GM12878 (cell line): Measurements from ENCODE around the gene USP11. TPM values are rescaled to one million over a fixed set of nuclear protein-coding genes. Genes with fewer than 3 reads are reported as not detected.

Experiments
- ATAC-seq: fragments of 200-7000 bp; cut with Tn5 transposase; 3 replicates; pipeline ENCODE4 v1.9.1; 2020; ENCODE audit warnings: mild to moderate bottlenecking, moderate library complexity
- BruUV-seq: library from RNA; stranded (reverse); fragments of 400-500 nt; replicated peaks from 2 replicates; lab custom pipeline; 2021; lab: Mats Ljungman, UMichigan
- CTCF ChIA-PET: fragments of 300-600 bp; sonication (Branson Sonifier 250); formaldehyde crosslinking; extraction: SDS; loops from one replicate; lab custom pipeline; 2021; ENCODE audit warnings: inconsistent platforms; lab: Yijun Ruan, JAX
- POLR2A ChIA-PET: fragments of 350-600 bp; formaldehyde crosslinking; extraction: SDS; loops from one replicate; lab custom pipeline; 2021; ENCODE audit warnings: inconsistent platforms; lab: Charles Lee
- RAD21 ChIA-PET: fragments of 300-600 bp; sonication (Branson Sonifier 250); formaldehyde crosslinking; loops from one replicate; lab custom pipeline; 2023; ENCODE audit warnings: antibody characterized with exemption; ENCODE audit not compliant: unreplicated experiment; lab: Charles Lee
- SMC1A ChIA-PET: fragments of 300-600 bp; sonication (Branson Sonifier 250); formaldehyde crosslinking; loops from one replicate; lab custom pipeline; 2023; ENCODE audit not compliant: unreplicated experiment, uncharacterized antibody; lab: Charles Lee
- DNase-seq: peaks from one replicate; pipeline ENCODE4 v3.0.0-alpha.2; 2011; ENCODE audit warnings: low read depth, low spot score
- FAIRE-seq: peaks from 3 replicates; lab custom pipeline; 2011; peaks lifted over from hg19 to GRCh38; lab: Jason Lieb, UNC
- H2AFZ ChIP-seq: 2 replicates; pipeline ENCODE4 v1.6.0; 2011; ENCODE audit warnings: low read depth, low read length, control low read depth; ENCODE audit not compliant: control insufficient read depth
- H3K27ac ChIP-seq: 2 replicates; pipeline ENCODE4 v1.5.1; 2011; ENCODE audit warnings: control low read depth; ENCODE audit not compliant: control insufficient read depth, insufficient read depth
- H3K27me3 ChIP-seq, 2 experiments: replicated peaks in 1 of 2; 2 replicates each; pipeline versions ENCODE4 v1.6.0 to v1.6.1; 2011; ENCODE audit warnings: low read length in 1 of 2; ENCODE audit not compliant: control insufficient read depth in 2 of 2, insufficient read depth in 2 of 2
- H3K36me3 ChIP-seq, 2 experiments: 2 replicates each; pipeline ENCODE4 v1.5.1; 2011; ENCODE audit warnings: low read length in 1 of 2; ENCODE audit not compliant: control insufficient read depth in 2 of 2, insufficient read depth in 2 of 2
- H3K4me1 ChIP-seq: 2 replicates; pipeline ENCODE4 v1.6.1; 2011; ENCODE audit warnings: mild to moderate bottlenecking, low read length, moderate library complexity, mixed read lengths; ENCODE audit not compliant: control insufficient read depth, insufficient read depth
- H3K4me2 ChIP-seq: 2 replicates; pipeline ENCODE4 v1.6.0; 2011; ENCODE audit warnings: control low read depth; ENCODE audit not compliant: control insufficient read depth, insufficient read depth
- H3K4me3 ChIP-seq: fragments of 200-600 bp; sonication (generic); 2 replicates; pipeline ENCODE4 v1.5.1; 2016
- H3K79me2 ChIP-seq: 2 replicates; pipeline ENCODE4 v1.6.0; 2011; ENCODE audit warnings: low read length; ENCODE audit not compliant: control insufficient read depth, insufficient read depth
- H3K9ac ChIP-seq: 2 replicates; pipeline ENCODE4 v1.8.0; 2011; ENCODE audit warnings: low read length, control low read depth, mixed read lengths; ENCODE audit not compliant: control insufficient read depth, insufficient read depth
- H3K9me3 ChIP-seq: replicated peaks from 3 replicates; pipeline ENCODE4 v1.5.1; 2011; ENCODE audit warnings: mild to moderate bottlenecking, low read length; ENCODE audit not compliant: control insufficient read depth, insufficient read depth
- H4K20me1 ChIP-seq: 2 replicates; pipeline ENCODE4 v1.6.0; 2011; ENCODE audit not compliant: control insufficient read depth, insufficient read depth
- ASH2L ChIP-seq: fragments of 300-600, 200-600 bp; sonication (generic); IDR thresholded peaks from 2 replicates; pipeline ENCODE4 v1.6.1; 2017; ENCODE audit warnings: low read depth, mild to moderate bottlenecking, borderline replicate concordance
- JUND ChIP-seq: IDR thresholded peaks from 2 replicates; pipeline ENCODE4 v1.6.1; 2012; ENCODE audit warnings: low read depth, mild to moderate bottlenecking, low read length, improper control_type of control experiment, moderate library complexity
- NFXL1 ChIP-seq: fragments of 450-650 bp; IDR thresholded peaks from 2 replicates; pipeline ENCODE4 v1.6.1; 2017; ENCODE audit warnings: antibody characterized with exemption, mild to moderate bottlenecking, borderline replicate concordance
- NR2C1 ChIP-seq: fragments of 450-650 bp; IDR thresholded peaks from 2 replicates; pipeline ENCODE4 v1.6.1; 2017; ENCODE audit warnings: antibody characterized with exemption, mild to moderate bottlenecking, moderate library complexity
- POLR2A ChIP-seq: IDR thresholded peaks from 2 replicates; pipeline ENCODE4 v1.6.1; 2011; ENCODE audit warnings: low read depth, mild to moderate bottlenecking, low read length
- POLR2AphosphoS2 ChIP-seq: IDR thresholded peaks from 2 replicates; pipeline ENCODE4 v1.6.1; 2011; ENCODE audit warnings: low read depth, mild to moderate bottlenecking, low read length, improper control_type of control experiment, moderate library complexity
- RUNX3 ChIP-seq: IDR thresholded peaks from 2 replicates; pipeline ENCODE4 v1.6.1; 2012; ENCODE audit warnings: low read length, inconsistent platforms
- ZNF24 ChIP-seq: fragments of 450-650 bp; IDR thresholded peaks from 2 replicates; pipeline ENCODE4 v1.6.1; 2017; ENCODE audit warnings: antibody characterized with exemption, mild to moderate bottlenecking
- WGBS: methylation state at CpG from one replicate; pipeline ENCODE4 v1.1.6; 2016; ENCODE audit warnings: low lambda C conversion rate; ENCODE audit not compliant: insufficient replicate concordance, insufficient coverage; ENCODE audit errors: missing lambda C conversion rate; 5-methylcytosine and 5-hydroxymethylcytosine counted together
- in situ Hi-C: fragments of 300-500 bp; cut with MboI; formaldehyde crosslinking; loops from 9 replicates; pipeline ENCODE4 v1.14.3; 2018; ENCODE audit warnings: mixed read lengths
- intact Hi-C: fragments of 100-400 bp; cut with micrococcal nuclease; formaldehyde crosslinking; loops from one replicate; pipeline ENCODE4 v1.14.2; 2022; ENCODE audit not compliant: unreplicated experiment
- polyA plus RNA-seq, 11 experiments: library from polyadenylated mRNA; depleted of rRNA in 4 of 11; unstranded in 6 of 11; stranded (reverse) in 5 of 11; fragments of >200 nt; fragmentation: Nextera tagmentation in 4 of 11; fragmentation: Illumina TruSeq in 1 of 11; extraction: Ambion mirVana in 4 of 11; extraction: Trizol in 1 of 11; gene quantifications; 1 replicate in 1 of 11; 2 replicates in 10 of 11; pipeline versions ENCODE4 v1.2.1 to v1.2.3, GENCODE V29; 2011 to 2016; ENCODE audit warnings: inconsistent platforms in 2 of 11, missing spikeins in 2 of 11, low read depth in 1 of 11
- total RNA-seq, 4 experiments: library from RNA; depleted of rRNA in 3 of 4; stranded (reverse); fragments of >200 nt in 3 of 4; fragmentation: Illumina TruSeq in 1 of 4; extraction: Trizol in 1 of 4; gene quantifications; 2 replicates each; pipeline versions ENCODE4 v1.2.1 to v1.2.3, GENCODE V29; 2013 to 2021
- TF ChIP-seq, protein P1 (sequence below): fragments of 150-350 bp; IDR thresholded peaks from 2 replicates; pipeline ENCODE4 v1.6.1; 2014; ENCODE audit warnings: mild to moderate bottlenecking, low read depth, low read length

The USP11 gene
- total and polyA plus RNA-seq, 10 of the 15 experiments (the other 5 are each of a cell fraction or from before 2014, with no cell fraction given), result 3.3 to 44.0 (median 20.9) TPM

DNA sequence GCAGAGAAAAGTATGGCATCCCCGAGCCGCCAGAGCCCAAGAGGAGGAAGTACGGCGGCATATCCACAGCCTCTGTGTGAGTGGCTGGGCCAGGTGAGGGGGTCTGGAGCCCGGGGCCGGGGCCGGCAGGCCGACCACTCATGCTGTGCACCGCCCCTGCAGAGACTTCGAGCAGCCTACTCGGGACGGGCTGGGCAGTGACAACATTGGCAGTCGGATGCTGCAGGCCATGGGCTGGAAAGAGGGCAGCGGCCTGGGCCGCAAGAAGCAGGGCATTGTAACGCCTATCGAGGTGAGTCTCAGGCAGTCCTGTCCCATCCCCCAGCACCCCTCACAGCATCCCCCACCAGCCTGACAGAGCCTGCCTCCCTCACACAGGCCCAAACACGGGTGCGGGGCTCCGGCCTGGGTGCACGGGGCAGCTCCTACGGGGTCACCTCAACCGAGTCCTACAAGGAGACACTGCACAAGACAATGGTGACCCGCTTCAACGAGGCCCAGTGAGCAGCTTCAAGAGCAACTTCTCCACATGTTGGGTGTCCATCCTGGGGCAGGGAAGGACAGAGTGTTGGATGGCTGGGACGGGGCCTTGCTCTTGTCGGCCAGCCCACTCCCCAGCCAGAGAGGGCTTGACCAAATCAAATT is 46.6 kb upstream of the USP11 start (continued):
- no peak for TF ChIP-seq ASH2L
- no peak for TF ChIP-seq ZNF24
- no peak for TF ChIP-seq RUNX3
- no peak for TF ChIP-seq JUND
- no peak for TF ChIP-seq POLR2AphosphoS2

DNA sequence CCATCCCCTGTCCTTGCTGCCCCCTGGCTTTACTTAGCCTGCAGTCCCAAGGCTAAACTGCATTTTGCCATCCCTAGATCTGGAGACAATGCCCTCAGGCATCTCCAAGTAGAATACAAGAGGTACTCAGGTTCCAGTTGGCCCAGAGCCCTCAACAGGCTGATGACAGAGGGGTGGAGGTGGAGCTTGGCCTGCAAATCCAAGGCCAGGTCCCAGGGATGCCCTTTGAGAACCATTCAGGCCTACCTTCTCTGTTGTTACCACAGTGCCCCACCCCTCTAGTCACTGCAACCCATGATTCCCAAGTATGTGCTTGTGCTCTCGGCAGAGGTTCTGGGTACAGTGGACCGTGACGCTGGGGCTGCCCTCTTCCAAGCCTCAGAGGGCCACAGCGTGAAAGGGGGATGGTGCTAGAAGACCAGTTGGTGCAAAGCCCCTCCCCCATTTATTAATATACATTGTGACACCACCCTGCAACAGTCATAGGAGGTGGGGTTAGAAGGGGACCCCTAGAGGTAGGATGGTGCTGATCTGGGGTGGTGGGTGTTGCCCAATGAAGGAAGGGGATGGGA is 45.6 kb upstream of the USP11 start:
- H3K36me3 ChIP-seq, result peaks cover 0 to 4% of the 10 kb centered on the region in 2 experiments; a peak in 3 of 4 replicates
- ChIA-PET RAD21 (no interaction called here), CTCF (no interaction called here), POLR2A (no interaction called here), SMC1A (no interaction called here)
- no peak overlapping the region for H3K4me2 ChIP-seq
- no peak for FAIRE-seq
- intact Hi-C loops, result no loop called here
- H4K20me1 ChIP-seq, result no peaks in the 10 kb centered on the region
- no peaks in the 10 kb centered on the region; a peak in 1 of 4 replicates for H3K27me3 ChIP-seq
- peaks cover 13% of the 10 kb centered on the region for H3K79me2 ChIP-seq
- no peaks in the 10 kb centered on the region; the same call in 1 of the 2 replicates for H3K4me1 ChIP-seq
- no peak for ATAC-seq
- H3K9ac ChIP-seq, result no peak overlapping the region
- no TSS peak for BruUV-seq
- no peak for DNase-seq
- H2AFZ ChIP-seq, result no peak overlapping the region
- TF ChIP-seq NR2C1 (no peak), POLR2A (peak; percentile 39; the same call in 1 of the 2 replicates), NFXL1 (no peak)
- TF ChIP-seq, protein P1, sequence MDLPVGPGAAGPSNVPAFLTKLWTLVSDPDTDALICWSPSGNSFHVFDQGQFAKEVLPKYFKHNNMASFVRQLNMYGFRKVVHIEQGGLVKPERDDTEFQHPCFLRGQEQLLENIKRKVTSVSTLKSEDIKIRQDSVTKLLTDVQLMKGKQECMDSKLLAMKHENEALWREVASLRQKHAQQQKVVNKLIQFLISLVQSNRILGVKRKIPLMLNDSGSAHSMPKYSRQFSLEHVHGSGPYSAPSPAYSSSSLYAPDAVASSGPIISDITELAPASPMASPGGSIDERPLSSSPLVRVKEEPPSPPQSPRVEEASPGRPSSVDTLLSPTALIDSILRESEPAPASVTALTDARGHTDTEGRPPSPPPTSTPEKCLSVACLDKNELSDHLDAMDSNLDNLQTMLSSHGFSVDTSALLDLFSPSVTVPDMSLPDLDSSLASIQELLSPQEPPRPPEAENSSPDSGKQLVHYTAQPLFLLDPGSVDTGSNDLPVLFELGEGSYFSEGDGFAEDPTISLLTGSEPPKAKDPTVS, result no peak
- no peaks in the 10 kb centered on the region for H3K9me3 ChIP-seq
- H3K27ac ChIP-seq, result no peak overlapping the region
- no peak overlapping the region for H3K4me3 ChIP-seq
- in situ Hi-C loops, result loop anchor here (5.0 kb wide), 1 partner anchor 840 kb away; no protein-coding TSS in a partner anchor
- 84% methylated on average over 4 of the region's 4 CpGs for WGBS
